Activated CD4-positive, alpha-beta T cell treated with anti-CD3 and anti-CD28 coated beads for 36 hours (primary cell): ENCODE results near the gene FSCN2. TPM values are rescaled to one million over a fixed set of nuclear protein-coding genes. Genes with fewer than 3 reads are reported as not detected.
"Not testable (repeated sequence)": the region's sequence is repeated elsewhere in the genome, so short reads cannot be mapped to it uniquely, and the experiment has no call there.

ENCODE experiments used
- ATAC-seq: fragments of 200-7000 bp; cut with Tn5 transposase; one replicate; pipeline ENCODE4 v1.10.0; 2021; ENCODE audit warnings: mild to moderate bottlenecking, moderate library complexity
- CTCF ChIA-PET: fragments of 350-600 bp; sonication (Branson Sonifier 250); formaldehyde crosslinking; loops from one replicate; lab custom pipeline; 2021; ENCODE audit warnings: antibody characterized with exemption; lab: Charles Lee
- POLR2A ChIA-PET: fragments of 350-600 bp; sonication (Branson Sonifier 250); formaldehyde crosslinking; loops from one replicate; lab custom pipeline; 2021; ENCODE audit warnings: antibody characterized with exemption, inconsistent platforms; lab: Charles Lee
- DNase-seq: peaks from one replicate; pipeline ENCODE4 v3.0.0-alpha.2; 2020
- H3K27ac Mint-ChIP-seq: one replicate; pipeline ENCODE4 v1.8.0; 2021; ENCODE audit warnings: mixed read lengths
- H3K27me3 Mint-ChIP-seq: one replicate; pipeline ENCODE4 v1.8.0; 2021; ENCODE audit warnings: mixed read lengths
- H3K36me3 Mint-ChIP-seq: one replicate; pipeline ENCODE4 v1.8.0; 2021; ENCODE audit warnings: low read depth, mixed read lengths
- H3K4me1 Mint-ChIP-seq: one replicate; pipeline ENCODE4 v1.8.0; 2021; ENCODE audit warnings: mixed read lengths
- H3K4me3 Mint-ChIP-seq: one replicate; pipeline ENCODE4 v1.8.0; 2021; ENCODE audit warnings: mild to moderate bottlenecking, moderate library complexity, mixed read lengths
- H3K9me3 Mint-ChIP-seq: one replicate; pipeline ENCODE4 v1.8.0; 2021; ENCODE audit warnings: low read depth, mixed read lengths
- intact Hi-C, 2 experiments: fragments of 100-400 bp; cut with DNase I in 1 of 2; cut with micrococcal nuclease in 1 of 2; formaldehyde crosslinking; loops; one replicate each; pipeline versions ENCODE4 v1.14.2 to v1.15.1; 2022 to 2024; cut with DNase I, micrococcal nuclease
- total RNA-seq, 2 experiments: library from RNA; stranded (reverse); gene quantifications; one replicate each; pipeline ENCODE4 v1.2.3, GENCODE V29; 2021

The FSCN2 gene
- total RNA-seq, 2 experiments from 2014 or later, result 0.23 to 0.58 TPM

GRCh38 chr17:81529437-81529803 lies 1.2 kb downstream of the FSCN2 start:
- intact Hi-C loops, result no loop called here
- Mint-ChIP-seq H3K4me3 (no peak overlapping the region), H3K27me3 (peaks cover 6% of the 10 kb centered on the region), H3K4me1 (no peaks in the 10 kb centered on the region), H3K27ac (no peak overlapping the region), H3K9me3 (no peaks in the 10 kb centered on the region), H3K36me3 (no peaks in the 10 kb centered on the region)
- ChIA-PET POLR2A (interaction anchor here (0.5 kb wide), 1 partner anchor 58 kb away, joined by 8 read pairs; no protein-coding TSS in a partner anchor), CTCF (no interaction called here)
- DNase-seq (no peak), ATAC-seq (no peak)

- H3K9me3 Mint-ChIP-seq, CTCF ChIA-PET, ATAC-seq, POLR2A ChIA-PET, DNase-seq, H3K27ac Mint-ChIP-seq, H3K4me3 Mint-ChIP-seq, intact Hi-C loops, H3K4me1 Mint-ChIP-seq, H3K36me3 Mint-ChIP-seq: not testable (repeated sequence)
- peaks cover 14% of the 10 kb centered on the region for H3K27me3 Mint-ChIP-seq
These were observed 2.8 kb downstream of the FSCN2 start for GRCh38 chr17:81531013-81531412.

- H3K4me1 Mint-ChIP-seq, DNase-seq, intact Hi-C loops, POLR2A ChIA-PET, CTCF ChIA-PET, H3K4me3 Mint-ChIP-seq, H3K36me3 Mint-ChIP-seq, ATAC-seq, H3K9me3 Mint-ChIP-seq, H3K27ac Mint-ChIP-seq: not testable (repeated sequence)
- H3K27me3 Mint-ChIP-seq, result peaks cover 14% of the 10 kb centered on the region
These were observed 3.8 kb downstream of the FSCN2 start for GRCh38 chr17:81531998-81532404.

- H3K4me3 Mint-ChIP-seq, result no peak overlapping the region
These were observed 4.5 kb downstream of the FSCN2 start for GRCh38 chr17:81532490-81533287.

DNA sequence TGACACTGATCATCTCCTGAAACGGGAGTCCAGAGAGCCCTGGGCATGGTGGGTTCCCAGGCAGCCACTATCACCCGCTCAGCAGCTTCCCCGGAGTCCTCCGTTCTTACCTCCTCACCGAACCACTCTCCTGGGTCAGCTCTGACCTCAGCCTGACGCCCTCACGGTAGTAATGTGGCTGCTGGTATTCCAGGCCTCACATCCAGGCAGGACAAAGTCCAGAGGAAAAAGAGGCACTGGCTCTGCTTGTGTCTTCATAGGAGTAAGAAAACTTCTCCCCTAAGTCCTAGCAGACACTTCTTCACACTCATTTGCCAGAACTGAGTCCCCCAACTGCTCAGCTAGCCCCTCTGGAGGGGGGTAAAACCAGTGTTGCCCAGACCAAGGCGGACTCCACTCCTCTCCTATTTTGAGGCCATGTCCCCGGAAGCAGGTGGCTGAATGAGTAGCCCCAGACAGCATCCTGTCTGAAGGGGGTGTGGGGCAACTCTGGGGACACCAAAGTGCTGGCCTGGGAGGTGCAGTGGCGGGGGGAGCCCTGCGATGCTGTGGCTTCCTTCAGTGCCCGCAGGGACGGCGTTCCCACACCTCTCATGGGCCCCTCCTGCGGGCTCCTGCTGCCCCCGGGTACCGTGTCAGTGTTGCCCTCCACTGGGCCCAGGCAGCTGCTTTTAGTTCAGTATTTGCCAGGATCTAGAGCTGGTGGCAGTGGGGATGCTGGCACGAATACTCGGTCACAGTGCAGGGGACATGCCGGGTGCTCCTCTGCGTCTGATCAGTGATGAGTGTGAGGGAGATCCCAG lies 5.4 kb downstream of the FSCN2 start:
- POLR2A ChIA-PET, result no interaction called here

More at GRCh38 chr17:81532490-81533287, 4.5 kb downstream of the FSCN2 start:
- no peaks in the 10 kb centered on the region for H3K4me1 Mint-ChIP-seq
- H3K27me3 Mint-ChIP-seq, result peaks cover 14% of the 10 kb centered on the region
- no peak overlapping the region for H3K27ac Mint-ChIP-seq
- H3K36me3 Mint-ChIP-seq, result no peaks in the 10 kb centered on the region
- ChIA-PET POLR2A (no interaction called here), CTCF (interaction anchor here (0.6 kb wide), 1 partner anchor 241 kb away, joined by 3 read pairs; no protein-coding TSS in a partner anchor)
- no peaks in the 10 kb centered on the region for H3K9me3 Mint-ChIP-seq
- no peak for DNase-seq
- intact Hi-C loops, result no loop called here
- ATAC-seq, result no peak

DNA sequence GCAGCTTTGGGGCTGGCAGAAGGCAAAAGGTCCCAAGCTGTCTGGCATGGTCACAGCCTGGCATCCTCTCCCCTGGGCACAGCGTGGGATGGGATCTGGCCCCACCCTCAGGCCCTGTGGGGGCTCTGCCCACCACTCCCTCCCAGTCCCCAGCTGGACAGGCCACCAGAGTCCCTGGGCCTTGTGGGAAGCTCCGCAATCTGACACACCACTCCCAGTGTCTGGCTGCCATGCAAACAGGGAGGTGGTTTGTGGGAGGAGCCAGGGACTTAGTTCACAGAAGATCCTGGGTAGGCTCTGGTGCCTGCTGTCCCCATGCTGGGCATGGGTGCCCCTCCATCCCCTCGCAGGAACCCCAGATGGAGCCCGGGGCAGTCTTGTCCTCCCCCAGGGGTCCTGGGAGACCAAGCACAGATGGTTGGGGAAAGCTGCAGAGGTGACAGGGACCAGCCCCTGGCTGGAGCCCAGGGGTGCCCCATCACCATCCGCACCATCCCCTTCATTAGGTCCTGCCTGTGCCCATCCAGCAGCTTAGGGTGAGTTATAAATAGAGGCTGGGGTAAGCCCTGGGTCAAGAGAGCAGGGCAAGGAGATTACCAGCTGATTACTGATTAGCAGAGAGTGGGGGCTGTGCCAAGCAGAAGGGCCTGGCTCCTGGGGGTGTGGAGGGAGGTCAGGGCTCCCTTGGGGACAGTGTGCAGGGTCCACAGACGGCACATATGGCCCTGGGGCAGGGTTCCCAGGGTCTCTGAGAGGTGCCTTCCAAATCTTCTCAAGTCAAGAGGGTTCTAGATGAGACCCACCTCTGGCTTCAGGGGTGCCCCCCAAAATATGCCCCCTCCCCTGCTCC lies 6.2 kb downstream of the FSCN2 start:
- Mint-ChIP-seq H3K27ac (no peak overlapping the region), H3K4me3 (no peak overlapping the region), H3K4me1 (no peaks in the 10 kb centered on the region), H3K36me3 (peaks cover 2% of the 10 kb centered on the region), H3K9me3 (no peaks in the 10 kb centered on the region), H3K27me3 (peaks cover 16% of the 10 kb centered on the region)
- CTCF ChIA-PET, result interaction anchor here (1.1 kb wide), 1 partner anchor 15 kb away, joined by 3 read pairs; no protein-coding TSS in a partner anchor
- POLR2A ChIA-PET, result no interaction called here
- ATAC-seq (no peak), DNase-seq (no peak)
- intact Hi-C loops, result no loop called here

More for the DNA sequence above, 5.4 kb downstream of the FSCN2 start:
- no peak for ATAC-seq
- Mint-ChIP-seq H3K4me3 (no peak overlapping the region), H3K27me3 (peaks cover 16% of the 10 kb centered on the region), H3K9me3 (no peaks in the 10 kb centered on the region), H3K27ac (no peak overlapping the region), H3K36me3 (peaks cover 2% of the 10 kb centered on the region), H3K4me1 (no peaks in the 10 kb centered on the region)
- intact Hi-C loops, result no loop called here
- CTCF ChIA-PET, result interaction anchor here (0.6 to 1.1 kb wide), 2 partner anchors 15 to 242 kb away, joined by 3 read pairs; no protein-coding TSS in a partner anchor
- DNase-seq, result no peak

DNA sequence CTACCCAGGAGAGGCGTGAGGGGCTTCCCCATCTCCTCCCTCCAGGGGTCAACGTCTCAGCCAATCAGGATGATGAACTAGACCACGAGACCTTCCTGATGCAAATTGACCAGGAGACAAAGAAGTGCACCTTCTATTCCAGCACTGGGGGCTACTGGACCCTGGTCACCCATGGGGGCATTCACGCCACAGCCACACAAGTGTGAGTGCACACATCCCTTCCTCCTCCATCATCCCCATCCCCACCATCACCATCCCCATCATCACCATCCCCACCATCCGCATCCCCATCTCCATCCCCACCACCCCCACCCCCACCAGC lies 6.8 kb downstream of the FSCN2 start:
- POLR2A ChIA-PET, result no interaction called here
- Mint-ChIP-seq H3K9me3 (no peaks in the 10 kb centered on the region), H3K36me3 (peaks cover 5% of the 10 kb centered on the region), H3K4me1 (no peaks in the 10 kb centered on the region), H3K27me3 (peaks cover 16% of the 10 kb centered on the region), H3K4me3 (no peak overlapping the region), H3K27ac (no peak overlapping the region)
- DNase-seq (no peak), ATAC-seq (no peak)
- intact Hi-C loops, result no loop called here
- CTCF ChIA-PET, result interaction anchor here (1.1 kb wide), 1 partner anchor 16 kb away, joined by 3 read pairs; no protein-coding TSS in a partner anchor

DNA sequence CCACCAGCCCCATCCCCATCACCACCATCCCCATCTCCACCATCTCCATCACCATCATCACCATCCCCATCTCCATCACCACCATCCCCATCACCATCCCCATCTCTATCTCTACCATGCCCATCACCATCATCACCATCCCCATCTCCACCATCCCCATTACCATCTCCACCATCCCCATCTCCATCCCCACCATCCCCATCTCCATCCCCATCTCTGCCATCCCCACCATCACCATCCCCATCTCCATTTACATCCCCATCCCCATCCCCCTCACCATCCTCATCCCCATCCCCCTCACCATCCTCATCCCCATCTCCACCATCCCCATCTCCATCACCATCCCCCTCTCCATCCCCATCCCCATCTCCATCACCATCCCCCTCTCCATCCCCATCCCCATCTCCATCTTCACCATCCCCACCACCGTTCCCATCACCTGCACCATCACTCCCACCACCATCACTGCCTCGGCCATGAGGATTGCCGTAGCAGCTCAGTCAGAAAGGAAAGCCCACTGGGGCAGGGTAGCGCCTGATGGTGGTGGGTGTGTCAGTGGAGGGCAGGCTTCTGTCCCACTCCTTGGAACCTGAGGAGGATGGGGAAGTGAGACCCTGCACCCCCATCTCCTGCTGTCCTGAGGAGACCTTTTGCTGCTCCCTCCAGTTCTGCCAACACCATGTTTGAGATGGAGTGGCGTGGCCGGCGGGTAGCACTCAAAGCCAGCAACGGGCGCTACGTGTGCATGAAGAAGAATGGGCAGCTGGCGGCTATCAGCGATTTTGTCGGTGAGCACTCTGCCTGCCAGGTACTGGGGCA lies 7.5 kb downstream of the FSCN2 start:
- no peaks in the 10 kb centered on the region for H3K4me1 Mint-ChIP-seq
- intact Hi-C loops, result no loop called here
- ChIA-PET CTCF (interaction anchor here (0.9 to 1.3 kb wide), 3 partner anchors 17 to 485 kb away, joined by 3 to 4 read pairs (median 3); no protein-coding TSS in a partner anchor), POLR2A (no interaction called here)
- H3K27ac Mint-ChIP-seq, result no peak overlapping the region
- no peak overlapping the region for H3K4me3 Mint-ChIP-seq
- no peak for ATAC-seq
- H3K36me3 Mint-ChIP-seq, result peaks cover 5% of the 10 kb centered on the region
- no peak for DNase-seq
- no peaks in the 10 kb centered on the region for H3K9me3 Mint-ChIP-seq
- peaks cover 16% of the 10 kb centered on the region for H3K27me3 Mint-ChIP-seq

DNA sequence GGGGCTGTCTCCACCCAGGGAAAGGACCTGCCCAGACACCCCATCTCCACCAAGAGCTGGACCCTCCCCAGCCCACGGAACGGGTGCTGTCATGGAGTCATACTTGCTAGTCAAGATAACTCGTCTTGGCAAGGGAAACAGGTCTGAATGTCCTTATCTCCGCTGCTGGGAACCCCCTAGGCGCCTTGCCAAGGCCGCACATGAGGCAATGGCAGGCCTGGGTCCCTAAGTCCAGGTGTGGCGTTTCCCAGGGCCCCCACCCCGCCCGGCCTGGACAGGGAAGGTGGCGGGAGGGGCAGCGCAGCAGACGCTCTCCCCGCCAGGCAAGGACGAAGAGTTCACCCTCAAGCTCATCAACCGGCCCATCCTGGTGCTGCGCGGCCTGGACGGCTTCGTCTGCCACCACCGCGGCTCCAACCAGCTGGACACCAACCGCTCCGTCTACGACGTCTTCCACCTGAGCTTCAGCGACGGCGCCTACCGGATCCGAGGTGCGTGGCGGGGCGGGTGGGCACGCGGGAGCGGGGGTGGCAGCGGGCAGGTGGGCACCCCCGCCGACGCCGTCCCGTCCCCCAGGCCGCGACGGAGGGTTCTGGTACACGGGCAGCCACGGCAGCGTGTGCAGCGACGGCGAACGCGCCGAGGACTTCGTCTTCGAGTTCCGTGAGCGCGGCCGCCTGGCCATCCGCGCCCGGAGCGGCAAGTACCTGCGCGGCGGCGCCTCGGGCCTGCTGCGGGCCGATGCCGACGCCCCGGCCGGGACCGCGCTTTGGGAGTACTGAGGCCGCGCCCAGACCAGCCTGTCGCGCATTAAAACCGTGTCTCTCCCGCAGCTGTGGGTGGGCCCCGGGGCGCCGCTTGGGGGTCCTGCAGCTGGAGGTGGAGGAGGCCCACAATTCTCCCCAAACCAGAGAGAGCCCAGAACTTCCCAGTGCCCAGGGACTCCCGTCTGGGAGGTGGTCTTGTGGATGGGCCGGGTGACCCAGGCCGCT lies 8.4 kb downstream of the FSCN2 start:
- no peak overlapping the region for H3K4me3 Mint-ChIP-seq
- peaks cover 7% of the 10 kb centered on the region for H3K36me3 Mint-ChIP-seq
- intact Hi-C loops, result no loop called here
- POLR2A ChIA-PET, result no interaction called here
- ATAC-seq (no peak), DNase-seq (no peak)
- H3K27me3 Mint-ChIP-seq, result peaks cover 16% of the 10 kb centered on the region
- H3K4me1 Mint-ChIP-seq, result no peaks in the 10 kb centered on the region
- CTCF ChIA-PET, result interaction anchor here (0.9 to 1.3 kb wide), 3 partner anchors 18 to 485 kb away, joined by 3 to 4 read pairs (median 3); no protein-coding TSS in a partner anchor
- no peak overlapping the region for H3K27ac Mint-ChIP-seq
- no peaks in the 10 kb centered on the region for H3K9me3 Mint-ChIP-seq
